Renal cortex interstitium (tissue), 11 donors: ENCODE data around the gene LRMDA. TPM values are rescaled to one million over a fixed set of nuclear protein-coding genes. Genes with fewer than 3 reads are reported as not detected.

Source experiments
- DNase-seq, 11 donors: peaks; one replicate each; pipeline ENCODE4 v3.0.0-alpha.2; 2013; ENCODE audit warnings: low read depth in 9 of 11, low spot score in 4 of 11; ENCODE audit errors: extremely low read depth in 1 of 11
- polyA plus RNA-seq, 3 donors: library from polyadenylated mRNA; unstranded; fragments of 120-200 nt; gene quantifications; one replicate each; pipeline ENCODE4 v1.2.1, GENCODE V29; 2013; ENCODE audit not compliant: insufficient read length in 3 of 3

The LRMDA gene
- polyA plus RNA-seq, 3 donors = 17.1 to 22.3 (median 21.0) TPM

- peak in 4 of 11 donors; percentile 45 to 68 (median 48) for DNase-seq
Measured at GRCh38 chr10:76035206-76036110, 604.0 kb downstream of the LRMDA start.

DNA sequence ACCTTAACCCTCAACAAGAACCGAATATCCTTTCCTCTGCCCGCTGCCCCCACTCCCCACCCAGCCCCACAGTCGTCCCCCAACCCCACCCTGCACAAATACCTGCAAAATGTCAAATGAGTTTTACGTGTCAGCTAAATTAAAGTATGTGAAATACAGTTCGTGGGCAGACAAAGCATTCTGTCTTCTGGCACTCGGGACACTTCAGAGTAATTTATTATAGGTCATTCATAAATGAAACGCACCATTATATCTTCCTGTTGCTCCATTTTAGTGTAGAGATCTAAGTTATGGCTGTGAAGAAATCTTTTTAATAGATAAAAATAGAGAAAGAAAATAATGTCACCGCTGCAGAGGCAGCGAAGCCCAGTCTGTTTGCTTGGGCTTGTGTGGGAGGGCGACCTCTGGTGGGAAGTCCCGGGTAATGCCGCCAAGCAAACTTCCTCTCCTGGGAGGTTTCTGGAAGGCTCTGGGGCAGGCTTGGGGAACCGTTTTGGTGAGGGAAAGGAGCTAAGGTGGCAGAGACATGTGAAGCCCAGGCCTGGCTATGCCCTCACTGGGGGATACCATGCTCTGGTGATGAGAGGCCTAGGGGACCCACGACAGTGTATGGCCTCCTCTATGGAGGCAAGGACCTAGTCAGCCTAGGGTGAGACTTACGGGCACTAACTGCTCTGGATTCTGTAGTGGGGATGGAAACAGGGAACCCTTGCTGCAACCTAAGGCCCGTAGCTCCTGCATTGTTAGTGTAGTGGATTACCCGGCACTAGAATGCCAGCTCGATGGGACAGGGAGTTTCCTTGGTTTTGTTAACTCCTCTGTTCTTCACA is 604.9 kb downstream of the LRMDA start:
- DNase-seq = peak in 8 of 11 donors; percentile 61 to 76 (median 72)

- DNase-seq = no peak
Measured at GRCh38 chr10:76036962-76037361, 605.5 kb downstream of the LRMDA start.

DNA sequence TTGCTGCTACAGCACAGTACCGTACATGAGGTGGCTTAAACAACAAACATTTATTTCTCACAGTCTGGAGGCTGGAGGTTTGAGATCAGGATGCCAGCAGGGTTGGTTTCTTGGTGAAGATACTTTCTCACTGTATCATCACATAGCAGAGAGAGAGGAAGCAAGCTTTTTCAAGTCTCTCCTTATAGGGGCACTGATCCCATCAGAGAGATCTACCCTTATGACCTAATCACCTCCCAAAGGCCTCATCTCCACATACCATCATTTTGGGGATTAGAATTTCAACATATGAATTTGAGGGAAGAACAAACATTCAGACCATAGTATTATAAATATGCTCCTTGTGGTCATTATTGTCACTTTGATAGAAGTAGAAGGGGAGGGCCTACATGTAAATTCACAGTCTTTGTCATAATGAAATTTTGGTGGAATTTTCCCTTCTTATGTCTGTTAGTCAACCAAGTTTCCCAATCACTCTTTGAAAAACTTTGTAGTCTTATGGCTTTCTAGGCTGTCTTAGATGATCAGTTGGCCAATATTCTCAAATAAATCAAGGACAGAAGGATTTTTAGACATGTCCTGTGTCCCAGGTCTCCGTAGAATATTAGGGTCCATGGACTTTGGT is 606.2 kb downstream of the LRMDA start:
- no peak for DNase-seq

DNA sequence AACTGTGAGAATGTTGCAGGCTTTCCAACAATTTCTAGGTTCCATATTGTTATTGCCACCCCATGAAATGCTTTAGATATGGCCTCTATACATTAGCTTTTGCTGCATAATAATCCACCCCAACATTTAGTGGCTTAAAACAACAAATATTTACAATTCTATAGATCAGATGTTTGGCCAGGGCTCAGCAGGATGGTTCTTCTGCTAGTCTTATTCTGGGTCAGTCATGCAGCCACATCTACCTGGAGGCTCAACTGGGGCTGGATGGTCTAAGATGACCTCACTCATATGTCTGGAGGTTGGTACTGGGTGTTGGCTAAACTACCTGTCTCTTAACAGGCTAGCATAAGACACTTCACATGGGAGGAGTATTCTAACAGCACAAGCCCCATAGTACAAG is 607.3 kb downstream of the LRMDA start:
- no peak for DNase-seq

GRCh38 chr10:76040107-76040829 is 608.8 kb downstream of the LRMDA start:
- no peak for DNase-seq

GRCh38 chr10:76040830-76041220 is 609.4 kb downstream of the LRMDA start:
- DNase-seq = no peak

- DNase-seq = no peak
Measured at GRCh38 chr10:76041551-76041950, 610.1 kb downstream of the LRMDA start.

DNA sequence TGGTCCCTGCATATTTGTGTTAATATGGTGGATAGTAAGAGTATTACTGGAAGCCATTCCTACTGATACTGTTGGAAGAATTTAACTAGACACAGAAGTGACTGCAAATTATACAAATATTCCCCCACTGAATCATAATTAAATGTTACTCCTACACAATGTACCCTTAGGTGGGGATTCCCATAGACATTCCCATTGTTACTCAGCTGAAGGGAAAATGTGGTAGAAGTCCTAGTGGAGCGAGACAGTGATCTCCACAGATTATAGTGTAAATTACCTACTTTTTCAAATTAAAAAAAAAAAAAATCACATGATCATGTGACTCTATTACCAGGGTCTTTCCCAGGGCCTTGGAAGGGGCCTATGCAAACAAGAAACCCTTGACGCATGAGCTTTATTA is 611.8 kb downstream of the LRMDA start:
- no peak for DNase-seq

DNA sequence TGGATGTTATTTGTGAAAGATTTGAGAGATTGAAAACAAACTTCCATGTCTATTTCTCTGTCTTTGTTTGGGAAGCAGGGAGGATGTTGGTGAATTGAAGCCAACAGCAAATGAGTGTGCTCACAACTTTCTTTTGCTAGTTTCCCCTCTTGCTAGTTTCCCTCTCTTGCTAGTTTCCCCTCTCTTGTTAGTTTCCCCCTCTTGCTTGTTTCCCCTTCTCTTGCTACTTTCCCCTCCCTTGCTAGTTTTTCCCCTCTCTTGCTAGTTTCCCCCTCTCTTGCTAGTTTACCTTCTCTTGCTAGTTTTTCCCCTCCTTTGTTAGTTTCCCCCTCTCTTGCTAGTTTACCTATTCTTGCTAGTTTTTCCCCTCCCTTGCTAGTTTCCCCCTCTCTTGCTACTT is 613.3 kb downstream of the LRMDA start:
- DNase-seq = no peak

DNA sequence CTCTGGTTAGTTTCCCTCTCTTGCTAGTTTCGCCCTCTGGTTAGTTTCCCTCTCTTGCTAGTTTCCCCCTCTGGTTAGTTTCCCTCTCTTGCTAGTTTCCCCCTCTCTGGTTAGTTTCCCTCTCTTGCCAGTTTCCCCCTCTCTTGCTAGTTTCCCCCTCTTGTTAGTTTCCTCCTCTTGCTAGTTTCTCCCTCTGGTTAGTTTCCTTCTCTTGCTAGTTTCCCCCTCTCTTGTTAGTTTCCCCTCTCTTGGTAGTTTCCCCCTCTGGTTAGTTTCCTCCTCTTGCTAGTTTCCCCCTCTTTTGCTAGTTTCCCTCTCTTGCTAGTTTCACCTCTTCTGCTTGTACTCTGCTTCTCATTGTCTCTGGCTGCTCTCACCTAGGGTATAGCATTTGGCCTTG is 613.8 kb downstream of the LRMDA start:
- DNase-seq = no peak

- DNase-seq = no peak
Measured at GRCh38 chr10:76047521-76047920, 616.1 kb downstream of the LRMDA start.

DNA sequence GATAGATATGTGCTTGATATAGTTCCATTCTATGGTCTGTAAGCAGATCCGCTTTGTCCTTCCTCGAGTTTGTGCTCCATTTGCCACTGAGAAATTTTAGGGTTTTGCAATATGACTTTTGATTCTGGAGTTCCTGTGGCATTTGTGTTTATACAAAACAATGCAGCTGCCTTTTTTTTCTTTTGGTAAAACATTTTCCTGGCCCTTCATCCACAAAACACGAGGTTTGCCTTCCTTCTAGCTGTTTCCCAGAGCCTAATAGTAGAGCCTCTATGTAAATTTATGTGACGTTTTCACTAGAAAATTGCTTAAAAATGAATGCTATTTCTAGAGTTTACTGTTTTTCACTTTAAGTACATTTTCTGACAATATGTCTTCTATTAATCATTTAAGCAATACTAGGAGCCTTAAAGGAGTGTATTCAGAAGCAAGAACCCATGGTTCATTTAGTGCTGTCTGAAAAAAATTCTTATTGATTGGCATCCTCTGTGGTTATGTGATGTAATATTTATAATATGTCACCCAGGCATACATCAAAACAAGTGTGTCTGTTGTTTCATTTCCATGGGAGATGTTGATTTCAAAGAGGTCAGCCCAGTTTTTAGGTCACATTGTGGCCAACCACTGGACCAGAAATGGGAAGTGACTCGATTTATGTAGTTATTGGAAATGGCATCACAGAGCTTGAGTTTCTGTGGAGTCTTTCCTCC is 618.3 kb downstream of the LRMDA start:
- DNase-seq = no peak

DNA sequence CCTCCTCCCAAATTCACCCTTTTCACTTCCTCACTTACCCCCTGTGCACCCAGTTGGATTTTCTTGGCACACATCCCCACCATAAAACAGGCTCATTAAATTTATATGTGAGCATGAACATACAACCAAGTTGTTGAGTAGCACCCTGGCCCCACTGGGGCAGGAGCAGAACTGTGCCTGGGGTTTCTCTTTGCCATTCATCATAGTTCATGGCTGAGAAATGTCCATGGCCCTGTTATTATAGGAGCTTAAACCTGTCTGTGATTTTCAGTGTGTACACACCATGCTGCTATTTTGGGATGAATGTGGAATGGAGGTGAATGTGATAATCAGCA is 618.8 kb downstream of the LRMDA start:
- no peak for DNase-seq

DNA sequence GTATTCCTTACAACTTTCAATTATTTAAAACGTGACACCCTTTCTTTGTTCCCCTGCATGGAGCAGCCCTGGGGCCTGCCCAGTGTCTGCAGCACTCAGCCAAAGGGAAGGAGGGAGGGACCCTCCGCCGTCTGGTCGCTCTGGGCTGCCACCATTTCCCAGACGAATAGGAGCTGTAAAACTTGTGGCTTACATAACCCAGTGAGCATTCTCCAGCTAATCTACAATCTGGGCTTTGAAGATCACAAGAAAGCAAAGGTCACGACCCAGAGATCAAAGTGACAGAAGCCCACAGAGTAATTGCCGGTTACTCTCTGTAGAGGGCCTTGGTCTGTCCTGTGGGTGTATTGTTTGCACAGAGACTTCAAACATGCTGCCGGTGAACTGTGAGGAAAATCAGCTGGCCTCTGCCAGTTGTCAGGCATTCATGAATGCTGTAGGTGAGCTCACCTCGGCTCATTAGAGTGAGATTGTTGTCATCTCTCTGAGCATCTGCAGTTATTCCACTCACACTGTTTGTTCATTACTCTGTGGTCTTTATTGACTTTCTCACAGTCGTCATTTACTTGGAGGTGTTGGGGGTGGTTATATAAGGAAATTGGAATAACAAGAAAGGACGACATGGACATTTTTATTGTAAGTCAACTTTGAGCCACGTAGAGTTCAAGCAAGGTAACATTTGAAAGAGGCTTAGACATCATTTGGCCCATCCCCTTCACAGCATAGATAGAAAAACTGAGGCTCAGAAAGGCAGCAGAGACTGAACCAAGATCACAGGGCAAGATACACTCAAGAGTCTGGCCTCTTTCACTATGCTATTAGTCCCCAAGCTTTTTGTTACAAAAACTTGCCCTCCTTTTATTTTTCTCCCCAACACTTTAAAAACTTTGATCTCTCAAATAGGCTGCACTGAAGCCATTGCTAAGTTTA is 619.8 kb downstream of the LRMDA start:
- peak in 1 of 11 donors; percentile 36 for DNase-seq

- DNase-seq = peak in 4 of 11 donors; percentile 42 to 61 (median 51)
Measured at GRCh38 chr10:76052682-76053503, 621.5 kb downstream of the LRMDA start.

DNA sequence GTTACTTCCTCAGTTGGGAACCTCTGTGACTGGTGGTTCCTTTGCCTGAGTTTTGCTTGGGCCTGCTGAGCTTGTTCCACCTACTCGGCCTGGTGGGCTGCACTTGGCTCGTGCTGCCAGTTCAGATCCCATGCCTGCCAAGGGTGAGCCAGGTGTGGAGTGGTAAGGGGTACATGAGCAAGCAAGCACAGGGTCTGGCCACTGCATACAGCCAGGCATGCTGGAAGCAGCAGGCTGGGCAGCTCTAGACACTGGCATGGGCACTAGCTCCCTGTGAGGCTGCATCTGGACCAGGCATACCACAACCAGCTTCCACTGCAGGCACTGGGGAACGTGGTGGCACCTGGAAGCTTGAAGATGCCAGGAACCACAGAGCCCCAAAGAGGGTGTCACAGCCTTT is 624.0 kb downstream of the LRMDA start:
- DNase-seq = no peak
